GM12874 (cell line): ENCODE results near the gene NOX1.

Source experiments
- CTCF ChIP-seq: IDR thresholded peaks from 2 replicates; pipeline ENCODE4 v1.5.1; 2011; ENCODE audit warnings: low read depth, mild to moderate bottlenecking, control low read depth, low read length, moderate library complexity; ENCODE audit not compliant: insufficient read depth

Gene NOX1

DNA sequence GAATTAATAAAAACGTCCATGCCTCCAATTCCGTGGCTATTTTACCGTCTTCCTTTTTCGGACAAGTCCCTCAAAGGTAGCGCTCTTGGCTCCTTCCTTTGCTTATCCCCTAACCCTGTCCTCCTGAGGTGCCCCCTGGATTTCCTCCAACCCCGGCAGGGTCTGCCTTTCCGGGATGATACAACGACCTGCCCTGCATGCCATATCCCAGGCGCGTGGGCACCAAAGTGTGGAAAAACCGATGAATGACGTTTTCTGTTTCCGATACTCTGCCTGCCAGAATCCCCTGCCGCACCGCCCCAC lies 54.7 kb downstream of the NOX1 start:
- TF ChIP-seq CTCF, result no peak

- TF ChIP-seq CTCF, result no peak
These were observed 56.8 kb downstream of the NOX1 start for GRCh38 chrX:100817340-100817739.

GRCh38 chrX:100812216-100813158 lies 61.7 kb downstream of the NOX1 start:
- TF ChIP-seq CTCF, result no peak

GRCh38 chrX:100804780-100805179 lies 69.4 kb downstream of the NOX1 start:
- no peak for TF ChIP-seq CTCF

GRCh38 chrX:100802843-100803242 lies 71.3 kb downstream of the NOX1 start:
- TF ChIP-seq CTCF, result no peak

DNA sequence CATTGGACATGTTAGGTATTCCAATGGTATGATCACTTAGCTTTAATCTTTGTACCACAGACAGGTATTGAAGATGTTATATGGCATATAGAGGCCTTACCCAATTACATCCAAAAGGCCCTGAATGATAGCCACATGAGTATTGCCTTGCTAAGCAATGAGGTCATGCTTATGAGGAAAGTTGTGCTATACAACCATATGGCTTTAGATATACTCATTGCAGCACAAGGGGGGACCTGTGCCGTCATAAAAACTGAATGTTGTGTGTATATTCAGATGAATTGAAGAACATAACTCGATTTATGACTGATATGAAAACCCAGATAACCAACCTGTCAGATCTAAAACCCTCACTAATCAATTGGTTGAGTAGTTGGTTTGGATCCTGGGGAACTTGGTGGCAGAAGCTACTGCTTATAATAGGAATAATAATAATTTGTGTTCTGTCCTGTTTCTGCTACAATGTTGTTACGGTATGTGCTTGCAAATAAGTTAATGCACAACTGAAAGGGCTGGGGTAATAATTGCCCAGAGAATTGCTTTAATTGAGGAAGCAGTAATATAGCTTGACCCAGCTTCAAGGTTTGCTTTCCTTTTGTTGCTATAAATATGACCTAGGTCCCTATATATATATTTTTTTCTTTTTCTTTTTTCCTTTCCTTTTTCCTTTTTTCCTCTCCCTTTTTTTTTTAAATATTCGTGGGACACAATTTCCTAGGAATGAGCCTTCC lies 75.5 kb downstream of the NOX1 start:
- no peak for TF ChIP-seq CTCF

DNA sequence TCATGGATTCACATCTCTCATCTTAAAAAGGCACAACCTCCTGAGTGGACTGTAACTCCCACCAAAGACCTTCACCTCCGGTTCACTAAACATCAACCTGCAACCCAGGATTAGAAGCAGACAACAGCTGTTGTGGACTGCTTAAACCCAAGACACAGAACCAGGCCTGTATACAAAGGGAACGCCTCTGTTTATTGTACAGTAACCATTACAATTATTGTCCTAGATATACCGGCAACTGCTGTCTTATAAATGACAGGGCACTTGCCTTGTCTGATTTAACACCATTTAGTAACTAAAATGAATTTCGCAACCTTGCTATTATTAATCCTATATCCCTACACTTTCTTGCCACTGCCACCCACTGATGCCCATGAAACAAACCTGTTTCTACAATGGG lies 76.8 kb downstream of the NOX1 start:
- no peak for TF ChIP-seq CTCF
